ENCODE measurements around the gene HDAC10.

- TF ChIP-seq CTCF (IDR thresholded peaks at IDR 0.05): peak in 5 of 6 experiments; percentile 1 to 20 (median 15)
- no peak for TF ChIP-seq POLR2A (IDR thresholded peaks at IDR 0.05)
These were observed 44.5 kb downstream of the HDAC10 start for GRCh38 chr22:50206599-50206998.
